GM20000 (cell line): ENCODE data around the gene ECHDC3.

ENCODE experiments used
- DNase-seq: peaks from one replicate; pipeline ENCODE4 v3.0.0; 2012; ENCODE audit warnings: low spot score
- TF ChIP-seq, protein P1 (sequence below): IDR thresholded peaks from 2 replicates; pipeline ENCODE4 v1.5.1; 2012; ENCODE audit warnings: mild to moderate bottlenecking, control low read depth; ENCODE audit errors: extremely low read depth, missing control alignments

ECHDC3 gene, protein sequence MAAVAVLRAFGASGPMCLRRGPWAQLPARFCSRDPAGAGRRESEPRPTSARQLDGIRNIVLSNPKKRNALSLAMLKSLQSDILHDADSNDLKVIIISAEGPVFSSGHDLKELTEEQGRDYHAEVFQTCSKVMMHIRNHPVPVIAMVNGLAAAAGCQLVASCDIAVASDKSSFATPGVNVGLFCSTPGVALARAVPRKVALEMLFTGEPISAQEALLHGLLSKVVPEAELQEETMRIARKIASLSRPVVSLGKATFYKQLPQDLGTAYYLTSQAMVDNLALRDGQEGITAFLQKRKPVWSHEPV

DNA sequence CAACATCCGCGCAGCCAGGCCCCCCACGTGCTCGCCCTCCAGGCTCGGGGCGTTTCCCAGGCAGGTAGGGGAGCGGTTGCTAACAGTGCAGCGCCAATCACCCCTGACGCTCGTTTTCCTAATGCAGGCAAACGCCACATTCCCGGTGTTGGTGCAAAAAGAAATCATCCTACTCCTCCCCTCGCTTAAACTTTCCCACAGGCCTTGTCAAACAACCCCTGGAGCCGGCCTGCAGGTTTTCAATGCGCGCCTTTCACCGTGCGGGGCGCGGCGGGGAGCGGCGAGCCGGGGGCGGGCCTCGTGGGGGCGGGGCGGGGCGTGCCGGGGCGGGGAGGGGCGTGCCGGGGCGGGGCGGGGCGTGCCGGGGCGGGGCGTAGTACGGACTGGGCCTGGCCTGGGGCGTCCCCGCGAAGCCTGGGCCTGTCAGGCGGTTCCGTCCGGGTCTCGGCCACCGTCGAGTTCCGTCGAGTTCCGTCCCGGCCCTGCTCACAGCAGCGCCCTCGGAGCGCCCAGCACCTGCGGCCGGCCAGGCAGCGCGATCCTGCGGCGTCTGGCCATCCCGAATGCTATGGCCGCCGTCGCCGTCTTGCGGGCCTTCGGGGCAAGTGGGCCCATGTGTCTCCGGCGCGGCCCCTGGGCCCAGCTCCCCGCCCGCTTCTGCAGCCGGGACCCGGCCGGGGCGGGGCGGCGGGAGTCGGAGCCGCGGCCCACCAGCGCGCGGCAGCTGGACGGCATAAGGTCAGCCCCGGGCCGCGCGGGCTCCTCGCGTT, at the start of gene ECHDC3:
TSS of gene ECHDC3 (plus strand) at position 374 of the 770 bp plus-strand sequence. CDS start at position 569, 195 bp downstream.
- TF ChIP-seq, protein P1, sequence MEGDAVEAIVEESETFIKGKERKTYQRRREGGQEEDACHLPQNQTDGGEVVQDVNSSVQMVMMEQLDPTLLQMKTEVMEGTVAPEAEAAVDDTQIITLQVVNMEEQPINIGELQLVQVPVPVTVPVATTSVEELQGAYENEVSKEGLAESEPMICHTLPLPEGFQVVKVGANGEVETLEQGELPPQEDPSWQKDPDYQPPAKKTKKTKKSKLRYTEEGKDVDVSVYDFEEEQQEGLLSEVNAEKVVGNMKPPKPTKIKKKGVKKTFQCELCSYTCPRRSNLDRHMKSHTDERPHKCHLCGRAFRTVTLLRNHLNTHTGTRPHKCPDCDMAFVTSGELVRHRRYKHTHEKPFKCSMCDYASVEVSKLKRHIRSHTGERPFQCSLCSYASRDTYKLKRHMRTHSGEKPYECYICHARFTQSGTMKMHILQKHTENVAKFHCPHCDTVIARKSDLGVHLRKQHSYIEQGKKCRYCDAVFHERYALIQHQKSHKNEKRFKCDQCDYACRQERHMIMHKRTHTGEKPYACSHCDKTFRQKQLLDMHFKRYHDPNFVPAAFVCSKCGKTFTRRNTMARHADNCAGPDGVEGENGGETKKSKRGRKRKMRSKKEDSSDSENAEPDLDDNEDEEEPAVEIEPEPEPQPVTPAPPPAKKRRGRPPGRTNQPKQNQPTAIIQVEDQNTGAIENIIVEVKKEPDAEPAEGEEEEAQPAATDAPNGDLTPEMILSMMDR = no peak

DNA sequence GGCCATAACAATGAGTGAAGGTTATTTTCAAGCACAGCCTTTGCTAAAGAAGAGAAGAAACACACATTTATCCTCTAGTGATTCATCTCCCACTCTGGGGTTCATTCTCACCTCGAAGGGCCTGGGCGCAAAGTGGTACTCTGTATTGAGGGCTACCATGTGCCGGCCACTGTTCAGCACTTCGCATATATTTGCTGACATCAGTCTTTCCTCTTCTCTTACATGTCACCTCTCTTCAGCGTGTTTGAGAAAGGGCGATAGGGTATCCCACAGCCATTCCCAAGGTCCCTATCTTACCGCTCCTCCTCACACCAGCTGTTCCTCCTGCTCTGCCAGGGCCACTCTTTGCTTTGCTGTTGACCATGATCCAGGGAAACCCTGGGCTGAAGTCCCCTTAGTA, 48.8 kb upstream of the ECHDC3 start:
- TF ChIP-seq, protein P1 = no peak

More for the DNA sequence above, at the start of gene ECHDC3:
- DNase-seq = peak; percentile 97

DNA sequence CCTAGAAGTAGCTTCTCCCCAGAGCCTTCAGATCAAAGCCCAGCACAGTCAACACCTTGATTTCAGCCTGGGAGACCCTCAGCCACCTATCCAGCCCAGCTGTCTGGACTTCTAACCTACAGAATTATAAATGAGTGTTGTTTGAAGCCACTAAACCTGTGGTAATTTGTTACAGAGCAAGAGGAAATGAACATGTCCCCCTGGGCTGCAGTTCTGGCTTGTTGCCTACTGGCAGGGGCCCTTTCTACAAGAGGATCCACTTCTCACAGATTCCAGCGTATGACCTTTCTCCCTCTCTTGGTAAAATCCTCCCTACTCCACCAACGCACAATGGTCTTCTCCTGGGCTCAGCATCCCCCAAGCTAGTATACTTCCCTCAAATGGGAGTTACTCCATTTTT, 46.4 kb upstream of the ECHDC3 start:
- no peak for DNase-seq
- TF ChIP-seq, protein P1 = no peak

More for the DNA sequence above, 48.8 kb upstream of the ECHDC3 start:
- DNase-seq = no peak

DNA sequence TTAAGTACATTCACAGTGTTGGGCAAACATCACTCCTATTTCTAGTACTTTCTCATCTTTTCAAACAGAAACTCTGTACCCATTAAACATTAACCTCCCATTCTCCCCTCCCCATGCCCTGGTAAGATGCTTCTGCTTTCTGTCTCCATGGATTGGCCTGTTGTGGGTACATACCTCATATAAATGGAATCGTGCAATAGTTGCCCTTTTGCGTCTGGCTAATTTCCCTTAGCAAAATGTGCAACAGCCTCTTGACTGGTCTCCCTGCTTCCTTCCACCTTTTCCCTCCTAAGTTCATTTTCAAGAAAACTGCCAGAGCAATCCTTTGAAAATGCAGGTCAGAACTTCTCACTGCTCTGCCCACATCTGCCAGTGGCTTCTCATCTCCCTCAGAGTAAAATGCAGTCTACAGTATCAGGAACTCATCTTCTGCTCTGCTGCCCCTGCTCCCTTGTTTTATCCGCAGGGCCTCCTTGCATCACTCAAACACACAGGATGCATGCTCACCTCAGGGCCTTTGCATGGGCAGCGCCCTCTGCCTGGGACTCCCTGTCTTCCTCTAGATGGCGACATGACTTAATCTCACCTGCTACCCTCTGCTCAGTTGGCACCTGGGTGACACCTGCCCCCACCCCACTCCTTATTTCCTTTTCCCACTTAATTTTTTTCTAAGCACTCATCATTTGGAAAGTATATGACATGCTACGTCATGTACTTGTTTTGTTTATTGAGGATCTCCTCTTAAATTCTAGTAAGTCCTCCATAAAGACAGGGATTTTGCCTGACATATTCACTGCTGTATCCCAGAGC, 44.3 kb upstream of the ECHDC3 start:
- TF ChIP-seq, protein P1 = peak; percentile 51
- DNase-seq = no peak

DNA sequence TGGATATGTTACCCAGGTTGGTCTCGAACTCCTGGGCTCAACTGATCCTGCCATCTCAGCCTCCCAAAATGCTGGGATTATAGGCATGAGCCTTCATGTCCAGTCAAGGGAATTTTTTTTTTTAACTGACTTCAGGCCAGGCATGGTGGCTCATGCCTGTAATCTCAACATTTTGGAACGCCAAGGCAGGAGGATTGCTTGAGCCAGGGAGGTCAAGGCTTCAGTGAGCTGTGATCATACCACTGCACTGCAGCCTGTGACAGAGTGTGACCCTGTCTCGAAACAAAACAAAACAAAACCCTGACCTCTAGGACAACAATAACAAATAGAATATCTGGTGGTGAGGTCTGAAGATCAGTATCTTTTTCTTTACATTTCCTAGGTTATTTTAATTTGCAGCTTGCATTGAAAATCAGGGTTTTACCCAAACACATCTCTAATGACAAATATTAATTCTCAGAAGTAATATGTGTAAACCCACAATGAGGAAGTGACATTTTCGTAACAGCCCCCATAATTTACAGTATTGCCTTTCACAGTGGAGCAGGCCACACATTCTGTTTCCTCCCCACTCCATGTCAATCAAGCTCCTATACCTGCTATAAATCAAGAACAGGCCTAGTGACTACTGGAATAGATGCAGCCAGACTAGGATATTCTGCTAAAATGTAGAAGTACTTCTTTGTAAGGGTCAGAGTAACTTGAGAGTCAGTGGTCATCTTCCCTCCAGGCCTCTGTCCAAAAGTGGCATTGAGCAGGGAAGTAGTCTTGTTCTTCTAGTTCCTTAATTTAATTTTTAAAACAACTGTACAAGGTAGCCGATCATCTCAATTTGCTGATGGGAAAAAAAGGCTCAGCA, 43.3 kb upstream of the ECHDC3 start:
- TF ChIP-seq, protein P1 = no peak
- peak; percentile 60 for DNase-seq

DNA sequence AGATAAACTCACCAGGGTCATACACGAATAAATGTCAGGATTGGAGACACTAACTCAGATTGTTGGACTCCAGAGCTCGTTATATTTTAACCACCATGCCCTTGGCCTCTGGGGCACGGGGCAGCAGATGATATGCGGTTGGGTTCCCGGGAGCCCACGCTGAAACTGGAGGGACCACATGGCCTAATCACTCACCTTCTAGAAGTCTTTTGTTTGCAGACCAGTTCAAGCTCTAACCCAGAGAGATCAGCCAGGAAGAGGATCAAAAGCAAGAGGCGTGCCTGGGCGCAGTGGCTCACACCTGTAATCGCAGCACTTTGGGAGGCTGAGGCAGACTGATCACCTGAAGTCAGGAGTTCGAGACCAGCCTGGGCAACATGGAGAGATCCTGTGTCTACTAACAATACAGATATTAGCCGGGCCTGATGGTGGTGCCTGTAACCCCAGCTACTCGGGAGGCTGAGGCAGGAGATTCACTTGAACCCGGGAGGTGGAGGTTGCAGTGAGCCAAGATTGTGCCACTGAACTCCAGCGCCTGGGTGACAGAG, 42.6 kb upstream of the ECHDC3 start:
- DNase-seq = no peak
- TF ChIP-seq, protein P1 = no peak
